K562 (cell line): ENCODE data around the gene SPATA21. TPM values are rescaled to one million over a fixed set of nuclear protein-coding genes. Genes with fewer than 3 reads are reported as not detected.
A peak's percentile ranks its signal among the peaks of the same experiment; 100 is the strongest.

ENCODE experiments used
- CHD2 ChIP-seq: IDR thresholded peaks from 2 replicates; pipeline ENCODE4 v1.6.1; 2011; ENCODE audit warnings: low read depth, low read length
- CREB1 ChIP-seq, 2 experiments: sonication (generic) in 1 of 2; formaldehyde crosslinking in 1 of 2; IDR thresholded peaks; 2 replicates each; pipeline versions ENCODE4 v1.6.1 to v1.8.0; 2012 to 2022; ENCODE audit warnings: inconsistent platforms in 1 of 2, mild to moderate bottlenecking in 1 of 2, missing genetic modification reagents in 1 of 2, moderate library complexity in 1 of 2
- CTCF ChIP-seq, 3 experiments: IDR thresholded peaks in 2 of 3; conservative IDR thresholded peaks in 1 of 3; 2 replicates each; pipeline ENCODE4 v1.5.1; 2011 to 2012; ENCODE audit warnings: low read length in 3 of 3, mild to moderate bottlenecking in 3 of 3, control low read depth in 2 of 3, improper control_type of control experiment in 1 of 3, inconsistent platforms in 1 of 3, low read depth in 1 of 3, mixed read lengths in 1 of 3, moderate library complexity in 1 of 3; ENCODE audit not compliant: insufficient read depth in 2 of 3
- ETV1 ChIP-seq: fragments of 450-650 bp; conservative IDR thresholded peaks from 2 replicates; pipeline ENCODE4 v1.6.1; 2016; ENCODE audit warnings: missing genetic modification characterization, control low read depth, low read depth, missing compliant biosample characterization
- GATA2 ChIP-seq: sonication (generic); formaldehyde crosslinking; IDR thresholded peaks from 2 replicates; pipeline ENCODE4 v1.4.0; 2020; ENCODE audit warnings: mild to moderate bottlenecking, missing genetic modification reagents
- MYC ChIP-seq, 2 experiments: fragments of 250-450 bp in 1 of 2; sonication (Bioruptor Pico) in 1 of 2; IDR thresholded peaks; 2 replicates each; pipeline versions ENCODE4 v1.5.1 to v1.6.1; 2012 to 2021; ENCODE audit warnings: low read depth in 2 of 2, borderline replicate concordance in 1 of 2, improper control_type of control experiment in 1 of 2, low read length in 1 of 2, mild to moderate bottlenecking in 1 of 2, moderate library complexity in 1 of 2
- NKRF ChIP-seq: fragments of 450-650 bp; IDR thresholded peaks from 2 replicates; pipeline ENCODE4 v1.6.1; 2016; ENCODE audit warnings: borderline replicate concordance
- POLR2AphosphoS2 ChIP-seq: IDR thresholded peaks from 2 replicates; pipeline ENCODE4 v1.6.1; 2012; ENCODE audit warnings: low read length, improper control_type of control experiment
- RBBP5 ChIP-seq: fragments of 200-600 bp; sonication (generic); IDR thresholded peaks from 2 replicates; pipeline ENCODE4 v1.6.1; 2012; ENCODE audit warnings: borderline replicate concordance, mild to moderate bottlenecking, low read length, control low read depth, inconsistent platforms; ENCODE audit not compliant: insufficient read depth, poor library complexity, severe bottlenecking
- RNF2 ChIP-seq: sonication (generic); IDR thresholded peaks from 2 replicates; pipeline ENCODE4 v1.6.1; 2016
- SAFB2 ChIP-seq: fragments of 200-400 bp; formaldehyde crosslinking; IDR thresholded peaks from 2 replicates; pipeline ENCODE4 v1.6.1; 2018; ENCODE audit warnings: borderline replicate concordance, low read length, low read depth, moderate library complexity; ENCODE audit not compliant: severe bottlenecking
- ZKSCAN1 ChIP-seq: fragments of 150-350 bp; IDR thresholded peaks from 2 replicates; pipeline ENCODE4 v1.6.1; 2016; ENCODE audit warnings: low read depth, low read length
- ZNF121 ChIP-seq: sonication (generic); formaldehyde crosslinking; conservative IDR thresholded peaks from 2 replicates; pipeline ENCODE4 v1.8.0; 2022; ENCODE audit warnings: missing genetic modification reagents
- ZNF347 ChIP-seq: fragments of 450-650 bp; formaldehyde crosslinking; IDR thresholded peaks from 2 replicates; pipeline ENCODE4 v1.4.0; 2020; ENCODE audit warnings: low read depth, mild to moderate bottlenecking, moderate library complexity
- ZNF561 ChIP-seq: fragments of 450-650 bp; formaldehyde crosslinking; conservative IDR thresholded peaks from 2 replicates; pipeline ENCODE4 v1.4.0; 2020; ENCODE audit warnings: mild to moderate bottlenecking, moderate library complexity
- ZNF609 ChIP-seq: sonication (generic); formaldehyde crosslinking; IDR thresholded peaks from 2 replicates; pipeline ENCODE4 v1.8.1; 2023; ENCODE audit warnings: missing genetic modification reagents, mild to moderate bottlenecking, borderline replicate concordance
- ZNF780A ChIP-seq: fragments of 250-450 bp; sonication (Bioruptor Pico); IDR thresholded peaks from 2 replicates; pipeline ENCODE4 v1.5.0; 2021; ENCODE audit warnings: mild to moderate bottlenecking
- polyA plus RNA-seq, 8 experiments: library from polyadenylated mRNA; depleted of rRNA in 4 of 8; stranded (reverse) in 5 of 8; unstranded in 3 of 8; fragments of >200 nt; fragmentation: Nextera tagmentation in 2 of 8; fragmentation: Illumina TruSeq in 1 of 8; extraction: Ambion mirVana in 2 of 8; extraction: Trizol in 1 of 8; gene quantifications; 2 replicates each; pipeline versions ENCODE4 v1.2.1 to v1.2.3, GENCODE V29; 2011 to 2014; ENCODE audit warnings: inconsistent platforms in 1 of 8, missing spikeins in 1 of 8
- total RNA-seq, 7 experiments: library from RNA; depleted of rRNA in 6 of 7; stranded (reverse); fragments of >200 nt in 6 of 7; fragmentation: Illumina TruSeq in 2 of 7; extraction: Trizol in 2 of 7; gene quantifications; 2 replicates each; pipeline versions ENCODE4 v1.2.1 to v1.2.3, GENCODE V29; 2011 to 2021; ENCODE audit warnings: low replicate concordance in 1 of 7

SPATA21 gene
- total and polyA plus RNA-seq, 9 of the 15 experiments (the other 6 are each of a cell fraction or from before 2014, with no cell fraction given) = 0.10 to 0.36 (median 0.13) TPM; not detected in 3

- peak; percentile 90 for TF ChIP-seq CREB1 (IDR thresholded peaks at IDR 0.05)
- TF ChIP-seq CREB1 (CRISPR knock-in tag; IDR thresholded peaks at IDR 0.05) = peak; percentile 85
- peak; percentile 56 to 78 (median 73) for TF ChIP-seq CTCF (IDR thresholded peaks at IDR 0.05 in 2 of 3, conservative IDR thresholded peaks at IDR 0.05 in 1 of 3; ENCODE audit: insufficient read depth in 2 of 3, low read depth in 1 of 3, low read length in 3 of 3)
- TF ChIP-seq MYC (IDR thresholded peaks at IDR 0.05; ENCODE audit: low read depth, low read length) = peak; percentile 82
- peak; percentile 52; the same call in 1 of the 2 replicates for TF ChIP-seq MYC (CRISPR knock-in tag; IDR thresholded peaks at IDR 0.05; ENCODE audit: borderline replicate concordance, low read depth)
- TF ChIP-seq ZKSCAN1 = peak; percentile 62; the same call in 1 of the 2 replicates
- peak; percentile 78; the same call in 1 of the 2 replicates for TF ChIP-seq RNF2
- TF ChIP-seq SAFB2 = no peak
- no peak for TF ChIP-seq ZNF121 (CRISPR knock-in tag)
- TF ChIP-seq ZNF609 = peak; percentile 83; the same call in 1 of the 2 replicates
- TF ChIP-seq RBBP5 = peak; percentile 98
- no peak for TF ChIP-seq ZNF347 (CRISPR knock-in tag)
- no peak for TF ChIP-seq GATA2 (CRISPR knock-in tag)
- no peak for TF ChIP-seq CHD2
- peak; percentile 50; the same call in 1 of the 2 replicates for TF ChIP-seq POLR2AphosphoS2
- TF ChIP-seq ZNF780A (CRISPR knock-in tag) = no peak
- no peak; the same call in 1 of the 2 replicates for TF ChIP-seq ZNF561 (CRISPR knock-in tag)
- TF ChIP-seq NKRF = peak; percentile 70; the same call in 1 of the 2 replicates
- peak; percentile 76 for TF ChIP-seq ETV1 (tag)
These were observed 85.0 kb downstream of the SPATA21 start, which contains the start of gene FBXO42 (continued) for GRCh38 chr1:16351994-16352841.
